ENCODE measurements around the gene MAG. TPM values are rescaled to one million over a fixed set of nuclear protein-coding genes. Genes with fewer than 3 reads are reported as not detected.

The MAG gene
- total RNA-seq, 1 experiment from 2014 or later: 0.17 TPM

- ChIA-PET CTCF (no interaction called here), POLR2A (no interaction called here)
- DNase-seq (ENCODE audit: low read depth, low spot score): no peak
Measured at GRCh38 chr19:35296644-35297514, 4.9 kb downstream of the MAG start.

GRCh38 chr19:35297515-35297848 lies 5.5 kb downstream of the MAG start:
- no peak overlapping the region for H3K27ac ChIP-seq (ENCODE audit: low read depth, low read length)
- no peaks in the 10 kb centered on the region for H3K36me3 ChIP-seq (ENCODE audit: control insufficient read depth in 1 of 2, insufficient read depth in 2 of 2, low read length in 2 of 2)
- H3K4me2 ChIP-seq (ENCODE audit: low read length): no peak overlapping the region
- POLR2A ChIA-PET: no interaction called here
- H3K27me3 ChIP-seq (ENCODE audit: insufficient read depth, low read length): no peaks in the 10 kb centered on the region
- no peak overlapping the region for H3K4me3 ChIP-seq (replicated peaks in 1 of 2; ENCODE audit: low read depth in 1 of 2, low read length in 2 of 2)
- H4K20me1 ChIP-seq (ENCODE audit: insufficient read depth): no peaks in the 10 kb centered on the region
- BruUV-seq (replicated peaks): no TSS peak
- no peaks in the 10 kb centered on the region for H3K9me2 ChIP-seq (ENCODE audit: insufficient read depth)
- intact Hi-C loops (cut with micrococcal nuclease): no loop called here
- DNase-seq (ENCODE audit: low read depth, low spot score) (no peak), ATAC-seq (no peak)
- CTCF ChIA-PET: no interaction called here
- H3K4me1 ChIP-seq (ENCODE audit: control insufficient read depth in 1 of 2, insufficient read depth in 2 of 2, low read length in 2 of 2): no peaks in the 10 kb centered on the region
- TF ChIP-seq POLR2AphosphoS5 (IDR thresholded peaks at IDR 0.05; ENCODE audit: low read depth, low read length) (no peak), REST (IDR thresholded peaks at IDR 0.05; ENCODE audit: low read depth) (no peak), ATF3 (IDR thresholded peaks at IDR 0.05) (no peak), EZH2phosphoT487 (IDR thresholded peaks at IDR 0.05; ENCODE audit: borderline replicate concordance) (no peak), ELF1 (IDR thresholded peaks at IDR 0.05; ENCODE audit: borderline replicate concordance, low read depth) (no peak), SP1 (IDR thresholded peaks at IDR 0.05; ENCODE audit: low read depth) (no peak), EZH2 (IDR thresholded peaks at IDR 0.05) (no peak), SRF (IDR thresholded peaks at IDR 0.05; ENCODE audit: low read depth) (no peak), CBX3 (IDR thresholded peaks at IDR 0.05; ENCODE audit: low read depth) (no peak), SIN3A (IDR thresholded peaks at IDR 0.05; ENCODE audit: low read depth) (no peak)
- RAD21 ChIA-PET (ENCODE audit: low non-redundant PET in 1 of 2, low total read pairs in 2 of 2, uncharacterized antibody in 2 of 2, unreplicated experiment in 2 of 2): no interaction called here
- peaks cover 0 to 6% of the 10 kb centered on the region in 2 experiments; a peak in 1 of 4 replicates for H3K9me3 ChIP-seq (ENCODE audit: control insufficient read depth in 1 of 2, insufficient read depth in 1 of 2, low read depth in 1 of 2, low read length in 2 of 2)
- no peaks in the 10 kb centered on the region for H3K79me2 ChIP-seq (ENCODE audit: insufficient read depth, low read length)
- H2AFZ ChIP-seq (ENCODE audit: low read depth, low read length, poor library complexity, severe bottlenecking): no peak overlapping the region
- no peak overlapping the region for H3K9ac ChIP-seq (ENCODE audit: low read length)

More at GRCh38 chr19:35296644-35297514, 4.9 kb downstream of the MAG start:
- ATAC-seq: no peak
- no TSS peak for BruUV-seq (replicated peaks)
- Histone ChIP-seq H4K20me1 (ENCODE audit: insufficient read depth) (no peaks in the 10 kb centered on the region), H2AFZ (ENCODE audit: low read depth, low read length, poor library complexity, severe bottlenecking) (no peak overlapping the region), H3K27me3 (ENCODE audit: insufficient read depth, low read length) (no peaks in the 10 kb centered on the region), H3K9me2 (ENCODE audit: insufficient read depth) (no peaks in the 10 kb centered on the region), H3K4me2 (ENCODE audit: low read length) (no peak overlapping the region), H3K9ac (ENCODE audit: low read length) (no peak overlapping the region), H3K4me1 (ENCODE audit: control insufficient read depth in 1 of 2, insufficient read depth in 2 of 2, low read length in 2 of 2) (no peaks in the 10 kb centered on the region), H3K36me3 (ENCODE audit: control insufficient read depth in 1 of 2, insufficient read depth in 2 of 2, low read length in 2 of 2) (no peaks in the 10 kb centered on the region), H3K27ac (ENCODE audit: low read depth, low read length) (no peak overlapping the region), H3K79me2 (ENCODE audit: insufficient read depth, low read length) (no peaks in the 10 kb centered on the region), H3K9me3 (ENCODE audit: control insufficient read depth in 1 of 2, insufficient read depth in 1 of 2, low read depth in 1 of 2, low read length in 2 of 2) (peaks cover 0 to 6% of the 10 kb centered on the region in 2 experiments; a peak in 1 of 4 replicates), H3K4me3 (replicated peaks in 1 of 2; ENCODE audit: low read depth in 1 of 2, low read length in 2 of 2) (no peak overlapping the region)
- RAD21 ChIA-PET (ENCODE audit: low non-redundant PET in 1 of 2, low total read pairs in 2 of 2, uncharacterized antibody in 2 of 2, unreplicated experiment in 2 of 2): no interaction called here
- intact Hi-C loops (cut with micrococcal nuclease): no loop called here
- TF ChIP-seq SRF (IDR thresholded peaks at IDR 0.05; ENCODE audit: low read depth): no peak
- no peak for TF ChIP-seq EGR1 (IDR thresholded peaks at IDR 0.05; ENCODE audit: low read depth)
- TF ChIP-seq POLR2AphosphoS5 (IDR thresholded peaks at IDR 0.05; ENCODE audit: low read depth, low read length): no peak
- TF ChIP-seq RAD21 (IDR thresholded peaks at IDR 0.05; ENCODE audit: low read depth): no peak
- TF ChIP-seq TCF7L2 (IDR thresholded peaks at IDR 0.05; ENCODE audit: borderline replicate concordance, extremely low read depth, insufficient read depth, insufficient read length): no peak
- no peak for TF ChIP-seq EZH2phosphoT487 (IDR thresholded peaks at IDR 0.05; ENCODE audit: borderline replicate concordance)
- TF ChIP-seq JUND (IDR thresholded peaks at IDR 0.05): no peak
- TF ChIP-seq SP1 (IDR thresholded peaks at IDR 0.05; ENCODE audit: low read depth): no peak
- no peak for TF ChIP-seq MAX (IDR thresholded peaks at IDR 0.05)
- no peak for TF ChIP-seq EZH2 (IDR thresholded peaks at IDR 0.05)
- no peak for TF ChIP-seq CBX3 (IDR thresholded peaks at IDR 0.05; ENCODE audit: low read depth)

All from HCT116 (cell line).